ENCODE results near the gene SYT6.
"Not testable (repeated sequence)": the region's sequence is repeated elsewhere in the genome, so short reads cannot be mapped to it uniquely, and the experiment has no call there.

Gene SYT6

GRCh38 chr1:114062477-114063099, 91.1 kb downstream of the SYT6 start:
- H3K4me1 Mint-ChIP-seq (ENCODE audit: low read depth) = no peaks in the 10 kb centered on the region
- H3K9me3 Mint-ChIP-seq (ENCODE audit: low read depth) = no peaks in the 10 kb centered on the region
- H3K27ac Mint-ChIP-seq = no peak overlapping the region
- no peaks in the 10 kb centered on the region for H3K36me3 Mint-ChIP-seq
- no peaks in the 10 kb centered on the region for H3K27me3 Mint-ChIP-seq
- H3K4me3 Mint-ChIP-seq = no peak overlapping the region

- H3K4me3 Mint-ChIP-seq = no peak overlapping the region
- peaks cover 1% of the 10 kb centered on the region for H3K27me3 Mint-ChIP-seq
- no peak overlapping the region for H3K27ac Mint-ChIP-seq
- H3K4me1 Mint-ChIP-seq (ENCODE audit: low read depth) = no peaks in the 10 kb centered on the region
- H3K36me3 Mint-ChIP-seq = no peaks in the 10 kb centered on the region
- peaks cover 3% of the 10 kb centered on the region for H3K9me3 Mint-ChIP-seq (ENCODE audit: low read depth)
Measured at GRCh38 chr1:114061121-114061830, 92.4 kb downstream of the SYT6 start.

GRCh38 chr1:114058236-114058635, 95.4 kb downstream of the SYT6 start:
- H3K36me3 Mint-ChIP-seq; H3K4me1 Mint-ChIP-seq (ENCODE audit: low read depth); H3K9me3 Mint-ChIP-seq (ENCODE audit: low read depth); H3K4me3 Mint-ChIP-seq; H3K27me3 Mint-ChIP-seq; H3K27ac Mint-ChIP-seq: not testable (repeated sequence)

- Mint-ChIP-seq H3K36me3 (peaks cover 3% of the 10 kb centered on the region), H3K27me3 (peaks cover 6% of the 10 kb centered on the region), H3K27ac (no peak overlapping the region), H3K4me1 (ENCODE audit: low read depth) (no peaks in the 10 kb centered on the region), H3K9me3 (ENCODE audit: low read depth) (peaks cover 3% of the 10 kb centered on the region), H3K4me3 (no peak overlapping the region)
Measured at GRCh38 chr1:114054148-114054547, 99.5 kb downstream of the SYT6 start.

- Mint-ChIP-seq H3K27me3 (peaks cover 5% of the 10 kb centered on the region), H3K4me1 (ENCODE audit: low read depth) (no peaks in the 10 kb centered on the region), H3K9me3 (ENCODE audit: low read depth) (no peaks in the 10 kb centered on the region), H3K36me3 (peaks cover 4% of the 10 kb centered on the region), H3K4me3 (no peak overlapping the region), H3K27ac (no peak overlapping the region)
Measured at GRCh38 chr1:114048232-114048631, 105.4 kb downstream of the SYT6 start.

GRCh38 chr1:114043548-114043947, 110.1 kb downstream of the SYT6 start:
- H3K36me3 Mint-ChIP-seq = no peaks in the 10 kb centered on the region
- H3K4me1 Mint-ChIP-seq (ENCODE audit: low read depth) = no peaks in the 10 kb centered on the region
- H3K9me3 Mint-ChIP-seq (ENCODE audit: low read depth) = no peaks in the 10 kb centered on the region
- no peak overlapping the region for H3K27ac Mint-ChIP-seq
- no peaks in the 10 kb centered on the region for H3K27me3 Mint-ChIP-seq
- H3K4me3 Mint-ChIP-seq = no peak overlapping the region

GRCh38 chr1:114043054-114043453, 110.6 kb downstream of the SYT6 start:
- H3K27ac Mint-ChIP-seq = no peak overlapping the region
- H3K4me1 Mint-ChIP-seq (ENCODE audit: low read depth) = no peaks in the 10 kb centered on the region
- no peaks in the 10 kb centered on the region for H3K9me3 Mint-ChIP-seq (ENCODE audit: low read depth)
- no peaks in the 10 kb centered on the region for H3K27me3 Mint-ChIP-seq
- H3K36me3 Mint-ChIP-seq = no peaks in the 10 kb centered on the region
- no peak overlapping the region for H3K4me3 Mint-ChIP-seq

- H3K4me1 Mint-ChIP-seq (ENCODE audit: low read depth) = no peaks in the 10 kb centered on the region
- no peak overlapping the region for H3K27ac Mint-ChIP-seq
- H3K9me3 Mint-ChIP-seq (ENCODE audit: low read depth) = no peaks in the 10 kb centered on the region
- H3K36me3 Mint-ChIP-seq = no peaks in the 10 kb centered on the region
- no peaks in the 10 kb centered on the region for H3K27me3 Mint-ChIP-seq
- no peak overlapping the region for H3K4me3 Mint-ChIP-seq
Measured at GRCh38 chr1:114040273-114041015, 113.2 kb downstream of the SYT6 start.

Measured in activated naive CD8-positive, alpha-beta T cell (primary cell).